Activated CD8-positive, alpha-beta memory T cell treated with anti-CD3 and anti-CD28 coated beads for 1 hour (primary cell): Measurements from ENCODE around the gene NTSR1.

Experiments used
- DNase-seq, 2 donors: peaks; one replicate each; pipeline ENCODE4 v3.0.0-alpha.2; 2020; ENCODE audit warnings: low read depth in 1 of 2; ENCODE audit errors: extremely low read depth in 1 of 2

The NTSR1 gene

DNA sequence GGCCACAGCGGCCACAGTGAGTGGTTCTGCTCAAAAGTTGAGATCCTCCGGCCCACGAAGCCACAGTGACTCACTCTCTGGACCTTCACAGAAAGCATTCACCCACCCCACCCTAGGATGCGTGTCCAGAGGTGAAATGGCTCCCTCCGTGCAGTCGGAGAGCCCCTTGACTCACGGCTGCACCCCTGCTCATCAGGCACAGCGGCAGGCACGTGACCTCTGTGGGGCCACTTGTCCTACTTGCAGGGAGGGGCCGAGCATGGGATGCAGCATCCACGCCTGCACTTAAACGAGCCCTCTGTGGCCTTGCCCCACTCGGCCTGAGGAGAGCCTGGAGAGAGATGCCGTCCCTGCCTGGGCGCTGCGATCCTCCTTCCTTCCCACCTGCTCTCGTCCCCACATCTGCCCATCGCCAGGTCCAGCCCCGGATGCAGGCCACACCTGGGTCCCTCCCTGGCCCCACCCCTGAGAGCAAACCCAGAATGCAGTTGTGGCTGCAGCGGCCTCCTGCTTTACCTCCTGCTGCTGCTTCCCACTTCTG is 28.7 kb downstream of the NTSR1 start:
- no peak for DNase-seq

- no peak for DNase-seq
Observed at GRCh38 chr20:62738025-62738881, 29.6 kb downstream of the NTSR1 start.

- DNase-seq, result no peak
Observed at GRCh38 chr20:62739067-62739466, 30.4 kb downstream of the NTSR1 start.

DNA sequence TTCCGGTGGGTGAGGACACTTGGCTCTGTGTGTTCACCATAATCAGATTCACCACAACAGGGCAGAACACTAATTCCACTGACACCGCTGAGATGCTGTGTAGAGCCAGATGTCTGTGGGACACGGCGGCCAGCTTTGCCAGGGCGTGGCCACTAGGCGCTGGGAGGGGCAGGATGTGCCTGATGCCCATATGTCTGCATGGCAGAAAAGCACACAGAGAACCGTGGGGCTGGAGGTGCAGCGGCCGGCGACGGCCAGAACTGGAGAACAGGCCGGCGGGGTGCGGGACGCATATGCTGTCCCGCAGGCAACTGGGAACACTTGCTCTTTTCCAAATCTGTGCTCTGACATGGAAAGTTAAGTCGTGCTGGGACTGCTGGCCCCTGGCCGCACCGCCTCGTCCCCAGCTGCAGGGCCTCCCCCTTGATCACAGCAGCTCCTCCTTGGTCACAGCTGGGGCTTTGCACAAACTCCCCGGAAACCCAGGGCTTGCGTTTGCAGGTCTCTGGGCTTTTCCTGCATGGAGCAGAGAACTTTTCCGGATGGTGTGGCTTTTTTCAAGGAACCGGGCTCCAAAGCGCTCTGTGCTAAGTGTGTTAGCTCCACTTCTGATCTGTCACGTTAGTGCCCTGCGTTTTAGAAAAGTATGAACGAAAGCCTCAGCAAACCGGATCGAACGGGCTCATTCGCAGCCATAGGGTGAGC is 31.1 kb downstream of the NTSR1 start:
- no peak for DNase-seq

- peak; percentile 45 to 59 for DNase-seq
Observed at GRCh38 chr20:62740286-62741141, 31.9 kb downstream of the NTSR1 start.

GRCh38 chr20:62741191-62741691 is 32.6 kb downstream of the NTSR1 start:
- DNase-seq, result no peak

GRCh38 chr20:62741701-62742491 is 33.3 kb downstream of the NTSR1 start:
- DNase-seq, result no peak

GRCh38 chr20:62742550-62742949 is 33.9 kb downstream of the NTSR1 start:
- DNase-seq, result no peak

- DNase-seq, result no peak
Observed at GRCh38 chr20:62742979-62743776, 34.5 kb downstream of the NTSR1 start.

DNA sequence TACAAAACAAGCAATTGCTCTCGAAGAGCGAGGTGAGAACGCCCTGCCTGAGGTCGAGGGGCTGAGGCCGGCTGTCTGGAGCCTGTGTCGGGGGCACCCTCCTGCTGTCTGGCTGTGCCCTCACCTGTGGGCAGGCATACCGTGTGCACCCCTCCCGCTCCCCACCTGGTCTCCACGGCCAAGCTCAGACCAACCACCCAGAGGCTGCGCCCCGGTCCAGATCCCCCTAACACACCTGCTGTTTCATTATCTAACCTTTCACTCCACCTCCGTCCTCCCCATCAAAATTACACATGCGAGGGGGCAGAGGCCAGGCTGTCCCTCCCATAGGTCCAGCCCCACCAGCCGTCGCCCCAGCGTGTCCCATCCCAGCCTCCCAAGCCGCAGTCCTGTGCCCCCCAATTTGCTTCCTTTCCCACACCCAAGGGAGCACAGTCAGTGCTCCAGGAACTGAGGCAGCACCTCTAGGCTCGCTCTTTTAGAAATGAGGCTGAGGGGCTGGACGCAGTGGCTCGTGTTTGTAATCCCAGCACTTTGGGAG is 35.2 kb downstream of the NTSR1 start:
- no peak for DNase-seq

GRCh38 chr20:62744741-62745191 is 36.1 kb downstream of the NTSR1 start:
- no peak for DNase-seq

GRCh38 chr20:62745279-62745951 is 36.8 kb downstream of the NTSR1 start:
- no peak for DNase-seq

DNA sequence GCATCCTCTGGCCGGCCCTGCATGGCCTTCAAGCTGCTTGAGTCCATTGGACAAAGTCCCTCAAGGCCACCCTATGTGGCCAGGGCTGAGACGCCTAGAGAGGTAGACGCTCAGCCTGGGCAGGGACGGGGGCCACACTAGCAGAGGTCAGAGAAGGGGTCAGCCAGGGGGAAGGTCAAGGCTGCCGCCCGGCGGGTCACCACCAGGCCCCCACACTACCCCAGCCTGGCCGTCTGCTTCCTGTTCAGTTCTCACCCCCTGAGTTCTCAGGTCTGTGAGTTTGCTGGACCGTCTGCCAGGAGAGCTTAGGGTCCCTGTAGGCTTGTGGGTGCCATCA is 37.3 kb downstream of the NTSR1 start:
- no peak for DNase-seq

- DNase-seq, result no peak
Observed at GRCh38 chr20:62748311-62748710, 39.7 kb downstream of the NTSR1 start.

DNA sequence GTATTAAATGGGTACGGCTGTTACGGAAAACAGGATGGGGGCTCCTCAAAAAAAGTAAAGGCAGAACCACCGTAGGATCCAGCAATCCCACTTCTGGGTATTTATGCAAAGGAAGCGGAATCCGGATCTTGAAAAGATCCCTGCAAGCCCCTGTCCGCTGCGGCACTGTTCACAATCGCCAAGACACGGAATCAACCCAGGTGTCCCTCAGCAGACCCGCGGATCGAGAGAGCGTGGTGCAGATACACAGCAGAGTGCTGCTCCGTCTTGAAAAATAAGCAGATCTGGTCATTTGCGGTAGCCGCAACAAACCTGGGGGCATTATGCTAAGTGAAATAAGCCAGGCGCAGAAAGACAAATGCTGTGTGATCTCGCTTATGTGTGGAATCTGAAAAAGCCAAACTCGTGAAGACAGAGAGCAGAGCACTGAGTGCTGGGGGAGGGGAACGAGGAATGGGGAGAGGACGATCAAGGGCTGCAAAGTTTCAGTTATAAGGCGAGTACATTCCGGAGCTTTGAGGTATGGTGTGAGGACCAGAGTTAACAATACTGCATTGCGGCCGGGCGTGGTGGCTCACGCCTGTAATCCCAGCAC is 41.3 kb downstream of the NTSR1 start:
- no peak for DNase-seq

DNA sequence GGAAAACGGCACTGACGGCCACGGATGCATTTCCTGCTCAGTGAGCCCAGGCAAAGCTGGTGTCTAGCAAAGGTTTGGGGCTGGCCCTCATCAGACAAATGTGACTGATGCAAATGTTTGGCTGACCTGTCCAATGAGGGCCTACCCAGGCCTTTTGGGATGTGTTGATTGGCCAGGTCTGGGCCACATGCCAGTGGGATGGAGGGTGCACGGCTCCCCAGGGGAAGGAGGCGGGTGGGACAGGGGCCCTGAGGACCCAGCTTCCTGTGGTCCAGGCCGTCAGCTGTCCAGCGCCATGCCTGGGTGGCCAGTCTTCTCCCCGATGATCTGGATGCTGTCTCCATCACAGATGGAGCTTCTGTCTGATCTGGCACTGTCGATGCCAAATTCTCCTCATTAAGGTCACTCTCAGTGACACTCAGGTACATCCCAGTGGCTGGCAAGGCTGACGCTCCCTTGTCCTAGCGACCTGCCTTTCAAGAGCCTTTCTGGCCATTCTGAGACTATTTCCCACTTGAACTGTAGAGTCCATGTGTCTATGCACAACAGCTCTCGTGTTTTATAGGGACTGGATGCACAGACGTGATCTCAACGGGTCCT is 43.0 kb downstream of the NTSR1 start:
- no peak for DNase-seq

- DNase-seq, result no peak
Observed at GRCh38 chr20:62752181-62752670, 43.6 kb downstream of the NTSR1 start.
